Measurements from ENCODE around the gene GNG12. TPM values are rescaled to one million over a fixed set of nuclear protein-coding genes. Genes with fewer than 3 reads are reported as not detected.
"Not testable (repeated sequence)": the region's sequence is repeated elsewhere in the genome, so short reads cannot be mapped to it uniquely, and the experiment has no call there.

Gene GNG12
- total RNA-seq, 1 donor from 2014 or later: 71.2 TPM

GRCh38 chr1:67664048-67664447 is 169.2 kb downstream of the GNG12 start:
- no peaks in the 10 kb centered on the region for H3K4me1 ChIP-seq
- H3K27ac ChIP-seq: no peak overlapping the region
- no peaks in the 10 kb centered on the region for H3K9me3 ChIP-seq
- H3K27me3 ChIP-seq: no peaks in the 10 kb centered on the region
- no peaks in the 10 kb centered on the region for H3K36me3 ChIP-seq
- TF ChIP-seq CTCF (IDR thresholded peaks at IDR 0.05): no peak
- DNase-seq (ENCODE audit: low spot score in 2 of 2): no peak
- intact Hi-C loops (cut with DNase I): no loop called here
- H3K4me3 ChIP-seq: no peak overlapping the region

GRCh38 chr1:67662884-67663283 is 170.4 kb downstream of the GNG12 start:
- DNase-seq (ENCODE audit: low spot score in 2 of 2): no peak
- Histone ChIP-seq H3K4me1 (no peaks in the 10 kb centered on the region), H3K27me3 (no peaks in the 10 kb centered on the region), H3K9me3 (no peaks in the 10 kb centered on the region), H3K36me3 (no peaks in the 10 kb centered on the region), H3K27ac (no peak overlapping the region), H3K4me3 (no peak overlapping the region)
- intact Hi-C loops (cut with DNase I): no loop called here
- TF ChIP-seq CTCF (IDR thresholded peaks at IDR 0.05): no peak

- H3K36me3 ChIP-seq: no peaks in the 10 kb centered on the region
- H3K4me3 ChIP-seq: no peak overlapping the region
- H3K27ac ChIP-seq: no peak overlapping the region
- intact Hi-C loops (cut with DNase I): no loop called here
- H3K27me3 ChIP-seq: no peaks in the 10 kb centered on the region
- H3K9me3 ChIP-seq: no peaks in the 10 kb centered on the region
- peak in 1 of 3 experiments; percentile 5 for TF ChIP-seq CTCF (IDR thresholded peaks at IDR 0.05)
- DNase-seq (ENCODE audit: low spot score in 2 of 2): no peak
- no peaks in the 10 kb centered on the region for H3K4me1 ChIP-seq
These were observed 174.0 kb downstream of the GNG12 start for GRCh38 chr1:67659229-67659628.

DNA sequence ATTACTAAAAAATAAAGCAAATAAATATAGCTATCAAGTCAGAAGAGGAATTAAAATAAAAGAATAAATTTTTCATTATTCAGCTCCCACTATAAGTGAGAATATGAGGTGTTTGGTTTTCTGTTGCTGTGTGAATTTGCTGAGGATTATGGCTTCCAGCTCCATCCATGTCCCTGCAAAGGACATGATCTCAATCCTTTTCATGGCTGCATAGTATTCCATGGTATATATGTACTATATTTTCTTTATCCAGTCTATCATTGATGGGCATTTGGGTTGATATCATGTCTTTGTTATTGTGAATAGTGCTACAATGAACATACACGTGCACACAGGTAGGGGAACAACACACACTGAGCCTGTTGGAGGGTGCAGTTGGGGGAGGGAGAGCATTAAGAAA is 176.1 kb downstream of the GNG12 start:
- H3K27ac ChIP-seq; intact Hi-C loops (cut with DNase I); H3K27me3 ChIP-seq; H3K36me3 ChIP-seq; H3K4me3 ChIP-seq; H3K9me3 ChIP-seq; DNase-seq (ENCODE audit: low spot score in 2 of 2); H3K4me1 ChIP-seq: not testable (repeated sequence)

GRCh38 chr1:67655581-67655980 is 177.7 kb downstream of the GNG12 start:
- intact Hi-C loops (cut with DNase I): no loop called here
- DNase-seq (ENCODE audit: low spot score in 2 of 2): no peak
- H3K4me3 ChIP-seq: no peak overlapping the region
- no peaks in the 10 kb centered on the region for H3K27me3 ChIP-seq
- H3K36me3 ChIP-seq: no peaks in the 10 kb centered on the region
- H3K9me3 ChIP-seq: no peaks in the 10 kb centered on the region
- no peak for TF ChIP-seq CTCF (IDR thresholded peaks at IDR 0.05)
- H3K27ac ChIP-seq: no peak overlapping the region
- no peaks in the 10 kb centered on the region for H3K4me1 ChIP-seq

DNA sequence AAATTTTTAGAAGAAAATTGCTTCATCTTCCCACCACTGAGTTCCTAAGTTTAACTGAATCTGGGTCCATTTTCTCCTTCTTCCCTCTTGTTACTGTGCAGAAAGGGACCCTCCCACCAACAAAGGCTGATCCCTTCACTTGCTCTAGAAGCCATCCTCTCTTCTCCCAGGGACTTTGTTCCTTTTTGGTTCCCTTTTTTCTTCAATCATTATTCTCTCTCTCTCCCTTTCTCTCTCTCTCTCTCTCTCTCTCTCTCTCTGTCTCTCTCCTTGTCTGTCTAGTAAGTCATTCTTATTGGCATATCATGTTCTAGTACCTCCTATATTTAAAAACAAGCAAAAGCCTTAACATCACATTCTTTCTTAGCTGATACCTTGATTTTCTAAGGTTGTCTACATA is 180.0 kb downstream of the GNG12 start:
- Histone ChIP-seq H3K4me3 (no peak overlapping the region), H3K36me3 (no peaks in the 10 kb centered on the region), H3K27ac (no peak overlapping the region), H3K27me3 (no peaks in the 10 kb centered on the region), H3K9me3 (no peaks in the 10 kb centered on the region), H3K4me1 (no peaks in the 10 kb centered on the region)
- TF ChIP-seq CTCF (IDR thresholded peaks at IDR 0.05): no peak
- intact Hi-C loops (cut with DNase I): no loop called here
- DNase-seq (ENCODE audit: low spot score in 2 of 2): no peak
